ENCODE data around the gene CD19.
A peak's percentile ranks its signal among the peaks of the same experiment; 100 is the strongest.
"Not testable (repeated sequence)": the region's sequence is repeated elsewhere in the genome, so short reads cannot be mapped to it uniquely, and the experiment has no call there.

The CD19 gene

DNA sequence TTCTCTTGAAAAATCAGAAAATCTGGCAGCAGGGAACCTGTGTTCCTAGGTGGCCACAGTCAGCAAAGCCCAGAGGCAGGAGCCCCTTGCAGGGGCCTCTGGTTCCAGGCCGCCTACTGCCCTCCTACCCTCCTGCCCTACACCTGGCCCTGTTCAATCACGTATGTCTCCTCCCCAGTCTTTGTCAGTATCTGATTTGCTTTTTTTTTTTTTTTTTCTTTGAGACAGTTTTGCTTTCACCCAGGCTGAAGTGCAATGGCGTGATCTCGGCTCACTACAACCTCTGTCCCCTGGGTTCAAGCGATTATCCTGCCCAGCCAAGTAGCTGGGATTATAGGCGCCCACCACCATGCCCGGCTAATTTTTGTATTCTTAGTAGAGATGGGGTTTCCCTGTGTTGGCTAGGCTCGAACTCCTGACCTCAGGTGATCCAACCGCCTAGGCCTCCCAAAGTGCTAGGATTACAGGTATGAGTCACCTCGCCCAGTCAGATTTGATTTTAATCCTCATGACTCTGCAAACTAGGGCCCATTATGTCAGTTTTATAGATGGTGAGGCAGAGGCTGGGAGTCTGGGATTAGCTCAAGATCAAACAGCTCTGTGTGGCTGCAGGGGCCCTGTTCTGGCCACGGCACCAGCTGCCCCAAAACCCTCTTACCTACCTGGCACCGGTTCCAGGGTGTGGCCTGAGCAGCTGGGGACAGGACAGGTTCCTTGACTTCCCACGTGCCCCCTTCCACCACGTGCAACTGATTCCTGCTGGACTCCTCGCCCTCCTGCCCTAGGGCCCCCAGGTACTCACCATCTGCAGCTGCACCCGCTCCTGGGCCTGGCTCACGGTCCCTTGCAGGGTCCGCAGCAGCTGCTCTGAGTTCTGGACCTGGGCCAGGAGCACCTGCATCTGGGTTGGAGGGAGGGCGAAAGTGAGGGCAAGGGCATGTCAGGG lies 21.4 kb upstream of the CD19 start:
- no peak for DNase-seq (ENCODE audit: low read depth)

DNA sequence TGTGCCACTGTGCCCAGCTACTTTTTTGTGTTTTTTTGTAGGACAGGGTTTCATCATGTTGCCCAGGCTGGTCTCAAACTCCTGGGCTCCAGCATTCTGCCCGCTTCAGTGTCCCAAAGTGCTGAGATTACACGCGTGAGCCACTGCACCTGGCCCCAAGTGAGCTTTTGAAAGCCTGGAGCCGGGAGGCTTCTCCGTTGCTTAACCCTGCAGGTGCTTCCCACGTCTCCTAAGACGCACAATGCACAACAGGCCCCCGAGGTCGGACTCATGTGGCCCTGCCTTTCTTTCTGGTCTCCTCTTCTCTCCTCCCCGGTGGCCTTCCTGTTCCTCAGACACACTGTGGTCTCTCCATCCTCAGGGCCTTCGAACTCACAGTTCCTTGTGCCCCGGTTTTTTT lies 19.2 kb upstream of the CD19 start:
- no peak for DNase-seq (ENCODE audit: low read depth)

DNA sequence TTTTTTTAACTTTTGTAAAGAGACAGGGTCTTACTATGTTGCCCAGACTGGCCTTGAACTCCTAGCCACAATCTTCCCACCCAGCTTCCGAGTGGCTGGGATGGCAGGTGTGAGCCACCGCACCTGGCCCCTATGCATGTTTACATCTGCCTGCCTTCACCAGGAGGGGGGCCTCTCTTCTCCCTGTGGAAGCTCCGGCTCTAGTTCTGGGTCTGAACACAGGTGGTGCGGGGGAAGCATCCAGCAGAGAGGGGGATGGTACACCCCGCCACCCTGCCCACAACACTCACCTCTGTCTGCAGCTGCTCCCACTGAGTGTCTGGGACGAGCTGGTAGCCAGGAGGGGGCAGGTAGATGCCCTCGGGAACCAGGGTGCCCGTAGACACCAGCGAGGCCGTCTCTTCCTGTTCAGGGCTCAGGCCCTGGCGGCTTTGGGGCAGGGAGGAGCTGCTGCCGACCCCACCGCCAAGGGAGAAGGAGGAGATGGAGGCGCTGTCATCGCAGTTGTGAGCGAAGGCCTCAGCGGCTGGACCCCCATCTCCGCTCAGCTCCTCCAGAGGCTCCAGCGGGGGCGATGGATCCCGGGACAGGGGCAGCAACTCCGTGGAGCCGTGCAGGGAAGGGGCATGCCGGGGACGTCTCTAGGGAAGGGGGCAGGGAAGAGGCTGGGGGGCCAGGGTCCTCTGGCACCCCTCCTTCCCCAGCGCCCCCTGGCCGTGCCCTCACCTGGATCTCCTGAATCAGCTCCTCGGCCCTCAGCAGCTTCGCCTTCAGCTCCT lies 17.6 kb upstream of the CD19 start:
- no peak for DNase-seq (ENCODE audit: low read depth)

DNA sequence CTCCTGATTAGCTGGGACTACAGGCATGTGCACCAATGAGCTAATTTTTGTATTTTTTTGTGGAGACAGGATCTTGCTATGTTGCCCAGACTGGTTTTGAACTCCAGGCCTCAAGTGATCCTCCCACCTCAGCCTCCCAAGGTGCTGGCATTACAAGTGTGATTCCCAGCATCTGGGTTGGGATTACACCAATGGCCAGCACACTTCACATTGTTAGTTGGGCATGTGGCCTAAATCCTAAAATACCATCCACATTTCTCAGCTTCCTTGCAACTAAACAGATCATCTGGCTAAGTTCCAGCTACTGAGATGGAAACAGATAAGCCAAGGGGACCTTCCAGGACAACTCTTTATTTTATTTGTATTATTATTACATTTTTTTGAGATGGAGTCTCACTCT lies 16.6 kb upstream of the CD19 start:
- peak; percentile 49 for DNase-seq (ENCODE audit: low read depth)

DNA sequence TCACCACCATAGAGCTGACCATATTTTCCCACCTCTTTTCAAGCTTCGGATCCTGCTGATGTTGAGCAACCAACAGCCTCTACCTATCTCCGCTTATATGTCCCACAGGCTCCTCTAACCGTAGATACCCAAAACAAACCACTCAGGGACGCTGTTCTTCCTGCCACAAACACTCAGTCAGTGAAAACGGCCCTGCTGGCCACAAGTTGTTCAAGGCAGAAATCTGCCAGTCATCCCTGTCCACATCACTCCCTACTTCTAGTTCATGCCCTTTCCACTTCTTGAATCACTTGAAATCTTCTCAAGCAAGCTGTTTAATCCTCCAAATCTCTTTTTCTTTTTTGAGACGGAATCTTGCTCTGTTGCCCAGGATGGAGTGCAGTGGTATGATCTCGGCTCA lies 14.7 kb upstream of the CD19 start:
- no peak for DNase-seq (ENCODE audit: low read depth)

DNA sequence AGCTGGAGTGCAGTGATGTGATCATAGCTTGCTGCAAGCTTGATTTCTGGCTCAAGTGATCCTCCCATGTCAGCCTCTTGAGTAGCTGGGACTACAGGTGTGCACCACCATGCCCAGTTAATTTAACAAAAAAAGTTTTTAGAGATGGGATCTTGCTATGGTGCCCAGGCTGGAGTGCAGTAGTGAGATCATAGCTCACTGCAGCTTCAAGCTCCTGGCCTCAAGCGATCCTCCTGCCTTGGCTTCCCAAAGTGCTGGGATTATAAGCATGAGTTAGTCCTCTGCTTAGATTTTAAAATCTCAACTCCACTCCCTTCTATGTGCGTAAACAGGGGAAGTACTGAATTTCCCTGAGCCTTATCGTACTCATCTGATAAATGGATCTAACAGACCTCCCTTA lies 13.1 kb upstream of the CD19 start:
- no peak for DNase-seq (ENCODE audit: low read depth)

DNA sequence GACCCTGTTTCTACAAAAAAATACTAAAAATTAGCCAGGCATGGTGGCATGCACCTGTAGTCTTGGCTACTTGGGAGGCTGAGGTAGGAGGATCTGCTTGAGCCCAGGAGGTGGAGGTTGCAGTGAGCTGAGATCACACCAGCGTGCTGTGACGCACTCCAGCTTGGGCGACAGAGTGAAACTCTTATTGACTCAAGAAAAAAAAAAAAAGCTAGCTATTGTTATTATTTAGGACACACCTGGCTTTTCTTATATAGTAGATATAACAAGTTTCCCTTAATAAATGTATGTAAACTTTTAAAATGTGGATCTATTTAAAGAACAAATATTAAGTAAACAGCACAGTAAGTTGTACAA lies 8.6 kb upstream of the CD19 start:
- DNase-seq (ENCODE audit: low read depth), result no peak

DNA sequence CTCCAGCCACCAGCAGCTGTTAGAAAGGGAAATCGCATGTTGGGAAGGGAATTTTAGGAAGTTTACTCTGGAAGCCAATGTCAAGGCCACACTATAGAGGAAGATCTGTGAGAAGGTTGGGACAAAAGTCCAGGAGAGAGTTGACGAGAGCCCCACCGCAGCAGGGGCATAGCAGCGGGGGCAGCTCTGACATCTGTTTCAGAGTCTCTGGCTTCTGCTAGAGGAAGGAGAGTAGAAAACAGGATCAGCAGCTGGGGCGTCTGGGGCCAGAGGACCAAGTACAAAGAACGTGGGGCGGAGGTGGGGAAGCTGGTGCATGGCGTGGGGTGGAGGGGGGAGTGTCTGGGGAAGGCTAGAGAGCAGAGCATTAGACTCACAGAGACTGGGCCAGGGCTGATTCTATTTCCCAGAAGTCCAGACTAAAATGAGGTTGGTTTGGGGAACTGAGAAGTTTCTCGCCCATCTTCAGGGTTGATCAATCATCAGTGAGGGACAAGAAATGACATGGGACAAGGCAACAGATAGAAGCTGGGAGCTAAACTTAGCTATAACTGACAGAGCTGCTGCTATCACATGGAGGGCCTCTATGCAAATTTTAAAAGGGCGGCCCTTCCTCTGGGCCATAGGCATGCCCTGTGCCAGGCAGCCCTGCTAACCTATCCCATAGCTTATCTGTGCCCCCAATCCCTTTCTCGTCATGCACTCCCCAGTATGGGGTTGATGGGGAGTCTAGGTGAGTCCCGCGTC lies 7.9 kb upstream of the CD19 start:
- no peak for DNase-seq (ENCODE audit: low read depth)

DNA sequence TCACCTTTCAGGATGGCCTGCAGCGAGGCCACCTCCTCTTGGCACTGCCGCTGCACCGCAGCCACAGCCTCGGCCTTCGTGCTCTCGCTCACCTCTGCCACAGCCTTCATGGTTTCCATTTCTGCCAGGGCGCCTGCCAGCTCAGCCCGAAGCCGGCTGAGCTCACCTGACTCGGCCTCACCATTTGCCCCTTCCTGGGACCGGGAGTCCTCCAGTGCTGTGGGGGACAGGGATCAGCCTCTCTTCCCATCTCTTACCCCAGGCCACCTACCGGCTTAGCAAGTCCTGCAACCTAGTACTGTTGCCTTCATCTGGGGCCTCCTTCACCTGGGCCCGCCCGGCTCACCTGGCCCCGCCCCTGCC lies 7.4 kb upstream of the CD19 start:
- DNase-seq (ENCODE audit: low read depth), result no peak

DNA sequence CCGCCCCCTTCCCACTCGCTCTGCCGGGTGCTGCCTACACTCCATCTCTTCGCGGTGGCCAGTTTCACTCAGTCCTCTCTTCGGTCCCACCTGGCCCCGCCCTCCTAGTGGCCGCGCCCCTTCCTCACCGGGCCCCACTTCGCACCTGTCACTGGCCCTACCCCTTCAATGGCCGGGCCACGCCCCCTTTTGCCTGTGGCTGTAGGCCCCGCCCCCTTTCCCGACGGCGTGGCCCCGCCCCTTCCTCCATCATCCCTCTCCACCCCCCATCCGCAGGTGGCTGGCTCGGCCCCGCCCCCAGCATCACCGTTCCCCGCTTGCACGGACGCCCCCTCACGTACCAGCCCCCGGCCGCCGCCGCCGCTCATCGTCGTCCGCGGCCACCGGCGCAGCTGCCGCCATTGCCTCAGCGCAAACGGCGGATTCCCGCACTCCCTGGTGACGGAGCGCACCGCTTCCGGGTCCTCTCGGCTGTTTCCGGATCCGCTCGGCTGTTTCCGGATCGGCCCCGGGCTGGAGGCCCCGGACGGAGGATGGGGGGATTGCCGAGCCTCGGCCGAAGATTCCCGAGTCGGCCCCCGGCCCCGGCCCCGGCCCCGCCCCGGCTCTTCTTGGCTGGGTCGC lies 6.9 kb upstream of the CD19 start, which contains the start of gene RABEP2:
Gene RABEP2 (minus strand): TSS at position 477 of the 624 bp plus-strand sequence. CDS start 75 bp downstream, at position 402.
- peak; percentile 74 for DNase-seq (ENCODE audit: low read depth)

DNA sequence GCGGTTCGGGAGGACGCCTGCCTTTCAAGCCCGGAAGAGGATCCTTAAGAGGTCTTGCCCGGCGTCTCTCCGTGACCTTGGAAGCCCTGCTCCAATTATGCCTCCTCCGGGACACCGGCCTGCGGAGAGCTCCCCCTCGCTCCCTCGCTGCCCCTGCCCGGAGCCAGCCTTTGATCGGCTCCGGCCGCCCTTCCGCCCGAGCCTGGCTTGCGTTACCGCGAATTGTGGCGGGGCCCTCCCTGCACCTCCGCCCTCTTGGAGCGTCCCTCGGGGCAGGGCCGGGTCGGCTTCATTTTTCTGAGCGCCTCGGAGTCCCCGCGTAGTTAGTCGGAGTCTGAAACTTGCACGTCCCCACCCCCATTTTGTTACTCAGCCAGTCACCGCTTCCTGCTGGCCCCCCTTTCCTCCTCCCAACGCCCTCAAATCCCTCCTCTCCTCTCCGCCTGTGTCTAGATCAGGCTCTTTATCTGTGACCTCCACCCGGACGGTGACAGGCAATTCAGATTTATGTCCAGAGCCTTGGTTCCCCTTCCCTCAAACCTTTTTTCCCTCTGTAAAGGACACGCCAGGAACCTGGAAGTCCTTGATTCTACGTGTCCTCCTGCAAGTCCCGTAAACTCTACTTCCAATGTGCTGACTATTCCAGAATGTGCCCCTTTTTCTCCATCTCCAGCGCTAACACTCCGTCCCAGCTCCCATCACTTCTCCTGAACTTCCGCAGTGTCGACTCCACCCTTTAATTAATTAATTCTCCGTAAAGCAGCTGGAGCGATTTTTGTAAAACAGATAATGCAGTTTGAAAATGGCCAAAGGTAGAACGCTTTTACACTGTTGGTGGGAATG lies 6.2 kb upstream of the CD19 start:
- DNase-seq (ENCODE audit: low read depth), result peak; percentile 54

DNA sequence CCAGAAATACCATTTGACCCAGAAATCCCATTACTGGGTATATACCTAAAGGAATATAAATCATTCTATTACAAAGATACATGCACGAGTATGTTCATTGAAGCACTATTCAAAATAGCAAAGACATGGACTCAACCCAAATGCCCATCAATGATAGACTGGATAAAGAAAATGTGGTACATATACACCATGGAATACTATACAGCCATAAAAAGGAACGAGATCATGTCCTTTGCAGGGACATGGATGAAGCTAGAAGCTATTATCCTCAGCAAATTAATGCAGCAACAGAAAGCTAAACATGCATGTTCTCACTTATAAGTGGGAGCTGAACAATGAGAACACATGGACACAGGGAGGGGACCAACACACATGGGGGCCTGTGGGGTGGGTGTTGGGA lies 5.5 kb upstream of the CD19 start:
- not testable (repeated sequence) for DNase-seq (ENCODE audit: low read depth)

DNA sequence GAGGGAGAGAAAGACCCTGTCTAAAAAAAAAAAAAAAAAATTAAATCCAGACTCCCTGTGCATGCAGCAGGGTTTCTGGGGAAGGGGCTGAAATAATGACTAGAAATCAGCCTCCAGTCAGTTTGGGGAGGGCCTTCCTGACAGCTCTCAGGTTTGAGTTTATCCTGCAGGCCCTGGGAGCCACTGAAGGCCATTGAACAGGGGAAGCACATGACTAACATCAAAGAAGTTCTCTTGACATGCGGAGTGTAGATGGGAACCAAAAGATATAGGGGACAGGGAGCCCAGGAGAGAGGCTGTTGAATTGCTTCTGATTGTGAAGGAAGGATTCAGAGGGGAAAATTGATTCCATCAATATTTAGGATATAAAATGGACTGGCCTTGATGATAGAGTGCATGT lies 4.0 kb upstream of the CD19 start:
- DNase-seq (ENCODE audit: low read depth), result no peak

DNA sequence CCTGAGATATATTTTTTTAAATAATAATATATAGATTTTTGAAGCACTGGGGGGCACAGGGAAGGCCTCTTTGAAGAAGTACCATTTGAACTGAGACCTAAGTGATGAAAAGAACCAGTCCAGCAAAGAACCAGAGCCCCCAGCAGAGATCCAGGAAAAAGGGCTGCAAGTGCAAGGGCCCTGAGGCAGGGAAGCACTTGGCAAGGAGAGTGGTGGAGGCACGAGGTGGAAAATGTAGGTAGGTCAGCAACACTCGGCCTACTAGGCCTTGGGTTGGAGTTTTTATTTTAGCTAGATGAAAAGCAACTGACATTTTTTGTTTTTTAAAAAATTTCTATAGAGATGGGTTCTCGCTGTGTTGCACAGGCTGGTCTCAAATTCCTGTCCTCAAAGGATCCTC lies 1.6 kb upstream of the CD19 start:
- no peak for DNase-seq (ENCODE audit: low read depth)

DNA sequence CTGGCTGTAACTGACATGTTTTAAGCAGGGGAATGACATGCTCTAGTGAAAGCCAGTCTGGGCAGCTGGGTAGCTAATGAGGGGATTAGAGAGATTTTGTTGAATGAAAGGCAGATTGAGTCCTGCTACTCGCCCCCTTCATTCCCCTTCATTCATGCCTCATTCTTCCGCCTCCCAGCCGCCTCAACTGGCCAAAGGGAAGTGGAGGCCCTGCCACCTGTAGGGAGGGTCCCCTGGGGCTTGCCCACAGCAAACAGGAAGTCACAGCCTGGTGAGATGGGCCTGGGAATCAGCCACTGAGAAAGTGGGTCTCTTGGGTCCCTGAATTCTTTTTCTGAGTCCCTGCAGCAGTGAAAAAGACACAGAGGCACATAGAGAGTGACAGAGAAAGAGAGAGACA lies 1.1 kb upstream of the CD19 start:
- no peak for DNase-seq (ENCODE audit: low read depth)

DNA sequence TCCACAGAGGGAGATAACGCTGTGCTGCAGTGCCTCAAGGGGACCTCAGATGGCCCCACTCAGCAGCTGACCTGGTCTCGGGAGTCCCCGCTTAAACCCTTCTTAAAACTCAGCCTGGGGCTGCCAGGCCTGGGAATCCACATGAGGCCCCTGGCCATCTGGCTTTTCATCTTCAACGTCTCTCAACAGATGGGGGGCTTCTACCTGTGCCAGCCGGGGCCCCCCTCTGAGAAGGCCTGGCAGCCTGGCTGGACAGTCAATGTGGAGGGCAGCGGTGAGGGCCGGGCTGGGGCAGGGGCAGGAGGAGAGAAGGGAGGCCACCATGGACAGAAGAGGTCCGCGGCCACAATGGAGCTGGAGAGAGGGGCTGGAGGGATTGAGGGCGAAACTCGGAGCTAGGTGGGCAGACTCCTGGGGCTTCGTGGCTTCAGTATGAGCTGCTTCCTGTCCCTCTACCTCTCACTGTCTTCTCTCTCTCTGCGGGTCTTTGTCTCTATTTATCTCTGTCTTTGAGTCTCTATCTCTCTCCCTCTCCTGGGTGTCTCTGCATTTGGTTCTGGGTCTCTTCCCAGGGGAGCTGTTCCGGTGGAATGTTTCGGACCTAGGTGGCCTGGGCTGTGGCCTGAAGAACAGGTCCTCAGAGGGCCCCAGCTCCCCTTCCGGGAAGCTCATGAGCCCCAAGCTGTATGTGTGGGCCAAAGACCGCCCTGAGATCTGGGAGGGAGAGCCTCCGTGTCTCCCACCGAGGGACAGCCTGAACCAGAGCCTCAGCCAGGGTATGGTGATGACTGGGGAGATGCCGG lies 769 bp downstream of the CD19 start:
- DNase-seq (ENCODE audit: low read depth), result no peak

DNA sequence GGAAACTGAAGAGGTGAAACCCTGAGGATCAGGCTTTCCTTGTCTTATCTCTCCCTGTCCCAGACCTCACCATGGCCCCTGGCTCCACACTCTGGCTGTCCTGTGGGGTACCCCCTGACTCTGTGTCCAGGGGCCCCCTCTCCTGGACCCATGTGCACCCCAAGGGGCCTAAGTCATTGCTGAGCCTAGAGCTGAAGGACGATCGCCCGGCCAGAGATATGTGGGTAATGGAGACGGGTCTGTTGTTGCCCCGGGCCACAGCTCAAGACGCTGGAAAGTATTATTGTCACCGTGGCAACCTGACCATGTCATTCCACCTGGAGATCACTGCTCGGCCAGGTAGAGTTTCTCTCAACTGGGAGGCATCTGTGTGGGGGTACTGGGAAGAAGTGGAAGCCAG lies 1.4 kb downstream of the CD19 start:
- DNase-seq (ENCODE audit: low read depth), result no peak

DNA sequence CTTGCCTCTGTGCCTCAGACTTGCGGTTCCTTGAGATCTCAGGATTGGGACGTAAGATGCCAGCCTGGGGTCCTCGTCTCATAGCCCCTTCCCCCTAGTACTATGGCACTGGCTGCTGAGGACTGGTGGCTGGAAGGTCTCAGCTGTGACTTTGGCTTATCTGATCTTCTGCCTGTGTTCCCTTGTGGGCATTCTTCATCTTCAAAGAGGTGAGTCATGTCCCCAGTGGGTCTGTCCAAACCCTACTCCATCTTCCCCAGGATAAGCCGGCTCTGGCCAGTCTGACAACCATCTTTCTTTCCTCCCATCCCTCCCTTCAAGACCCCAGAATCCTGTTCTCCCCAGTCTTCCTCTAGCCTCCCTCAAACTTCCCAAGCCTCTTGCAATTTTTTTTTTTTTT lies 3.6 kb downstream of the CD19 start:
- no peak for DNase-seq (ENCODE audit: low read depth)

DNA sequence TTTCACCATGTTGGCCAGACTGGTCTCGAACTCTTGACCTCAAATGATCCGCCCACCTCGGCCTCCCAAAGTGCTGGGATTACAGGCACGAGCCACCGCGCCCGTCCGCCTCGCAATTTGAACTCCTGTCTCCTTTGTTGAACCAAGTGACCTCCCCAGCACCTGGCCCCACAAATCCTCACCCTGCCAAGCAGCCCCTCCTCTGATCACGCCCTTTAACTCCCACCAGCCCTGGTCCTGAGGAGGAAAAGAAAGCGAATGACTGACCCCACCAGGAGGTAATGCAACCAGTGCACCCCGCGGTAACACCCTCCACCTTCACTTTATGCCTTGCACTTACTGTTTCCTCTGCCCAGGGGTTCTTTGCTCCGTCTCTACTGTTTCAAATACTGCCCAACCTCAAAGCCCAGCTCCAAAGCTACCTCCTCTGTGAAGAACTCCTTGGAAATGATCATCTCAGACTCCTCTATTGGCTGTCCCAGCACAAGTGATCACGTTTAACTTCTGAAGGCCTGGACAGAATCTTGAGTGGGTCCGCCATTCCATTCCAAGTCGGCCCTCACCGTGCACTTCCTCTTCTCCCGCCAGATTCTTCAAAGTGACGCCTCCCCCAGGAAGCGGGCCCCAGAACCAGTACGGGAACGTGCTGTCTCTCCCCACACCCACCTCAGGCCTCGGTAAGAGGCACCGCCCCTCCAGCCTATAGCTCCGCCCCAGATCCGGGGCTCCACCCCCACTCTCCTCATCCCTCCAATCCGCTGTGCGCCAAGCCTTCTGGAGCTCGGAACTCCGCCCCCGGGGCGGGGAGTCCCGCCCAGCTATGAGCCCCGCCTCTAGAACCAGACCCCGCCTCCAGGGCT lies 4.4 kb downstream of the CD19 start:
- no peak for DNase-seq (ENCODE audit: low read depth)

DNA sequence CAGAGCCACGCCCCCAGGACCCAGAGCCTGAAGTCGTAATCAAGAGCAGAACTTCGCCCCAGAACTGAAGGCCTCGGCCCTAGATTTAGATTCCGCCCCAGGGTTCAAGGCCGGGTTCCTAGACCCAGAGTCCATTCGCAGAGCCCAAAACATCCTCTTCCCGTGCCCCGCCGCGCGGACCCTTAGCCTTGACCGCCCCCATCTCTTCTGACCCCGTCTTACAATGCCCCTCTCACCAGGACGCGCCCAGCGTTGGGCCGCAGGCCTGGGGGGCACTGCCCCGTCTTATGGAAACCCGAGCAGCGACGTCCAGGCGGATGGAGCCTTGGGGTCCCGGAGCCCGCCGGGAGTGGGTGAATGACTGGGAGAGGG lies 5.0 kb downstream of the CD19 start:
- no peak for DNase-seq (ENCODE audit: low read depth)

All from GM04504 (cell line).